Measurements from ENCODE around the gene SLF2.

Gene SLF2

DNA sequence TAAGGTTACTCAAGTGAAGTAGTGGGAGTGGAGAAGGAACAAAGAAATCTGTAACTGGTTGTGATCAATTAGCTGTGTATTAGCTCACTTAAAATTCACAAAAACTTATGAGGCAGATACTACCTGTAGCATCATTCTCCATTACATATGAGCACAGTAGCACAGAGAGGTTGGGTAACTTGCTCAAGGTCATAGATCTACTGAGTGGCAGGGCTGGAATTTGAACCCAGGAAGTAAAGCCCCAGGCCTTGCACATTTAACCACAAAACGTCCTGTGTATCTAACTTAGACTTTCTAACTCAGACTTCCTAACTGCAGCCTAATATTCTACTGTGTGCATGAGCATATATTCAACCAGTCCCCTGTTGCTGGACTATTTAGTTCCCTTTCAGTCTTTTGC is 5.6 kb upstream of the SLF2 start:
- no peak for DNase-seq

DNA sequence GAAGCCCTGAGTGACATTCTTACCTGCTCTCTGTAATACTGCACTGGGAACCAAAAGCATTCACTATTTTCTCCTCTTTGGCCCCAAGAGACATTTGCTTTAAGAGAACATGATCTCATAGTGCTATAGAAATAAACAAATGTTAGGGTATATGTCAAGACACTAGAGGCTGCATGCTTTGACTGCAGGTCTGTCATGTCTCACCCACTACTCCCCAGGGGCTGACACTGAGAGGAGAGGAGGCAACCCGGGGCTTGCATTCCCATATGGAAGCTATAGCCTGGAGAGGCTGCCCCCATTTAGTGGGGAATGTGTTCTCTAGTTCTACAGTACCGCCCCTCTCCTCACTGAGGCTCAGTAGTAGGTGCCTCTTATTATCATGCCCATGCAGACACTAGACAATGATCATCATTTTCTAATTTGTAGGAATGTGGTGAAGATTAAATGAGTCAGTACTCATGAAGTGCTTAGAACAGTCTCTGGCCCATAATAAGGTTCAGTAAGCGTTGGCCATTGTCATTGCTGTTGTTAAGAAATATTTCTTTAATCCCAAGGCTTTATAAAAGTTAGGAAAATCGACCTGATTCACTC is 4.9 kb upstream of the SLF2 start:
- DNase-seq, result peak; percentile 22

DNA sequence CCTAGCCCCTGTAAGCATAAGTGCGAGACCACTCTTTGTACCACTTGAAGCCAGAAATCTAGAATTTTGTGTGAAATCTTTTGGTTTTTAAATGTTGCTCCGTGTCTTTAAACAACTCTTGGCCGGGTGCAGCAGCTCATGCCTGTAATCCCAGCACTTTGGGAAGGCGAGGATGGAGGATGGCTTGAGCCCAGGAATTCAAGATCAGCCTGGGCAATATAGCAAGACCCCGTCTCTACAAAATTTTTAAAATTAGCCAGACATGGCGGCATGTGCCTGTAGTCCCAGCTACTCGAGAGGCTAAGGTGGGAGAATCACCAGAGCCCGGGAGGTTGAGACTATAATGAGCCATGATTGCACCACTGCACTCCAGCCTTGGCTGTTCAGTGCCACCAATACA is 4.4 kb upstream of the SLF2 start:
- DNase-seq, result no peak

DNA sequence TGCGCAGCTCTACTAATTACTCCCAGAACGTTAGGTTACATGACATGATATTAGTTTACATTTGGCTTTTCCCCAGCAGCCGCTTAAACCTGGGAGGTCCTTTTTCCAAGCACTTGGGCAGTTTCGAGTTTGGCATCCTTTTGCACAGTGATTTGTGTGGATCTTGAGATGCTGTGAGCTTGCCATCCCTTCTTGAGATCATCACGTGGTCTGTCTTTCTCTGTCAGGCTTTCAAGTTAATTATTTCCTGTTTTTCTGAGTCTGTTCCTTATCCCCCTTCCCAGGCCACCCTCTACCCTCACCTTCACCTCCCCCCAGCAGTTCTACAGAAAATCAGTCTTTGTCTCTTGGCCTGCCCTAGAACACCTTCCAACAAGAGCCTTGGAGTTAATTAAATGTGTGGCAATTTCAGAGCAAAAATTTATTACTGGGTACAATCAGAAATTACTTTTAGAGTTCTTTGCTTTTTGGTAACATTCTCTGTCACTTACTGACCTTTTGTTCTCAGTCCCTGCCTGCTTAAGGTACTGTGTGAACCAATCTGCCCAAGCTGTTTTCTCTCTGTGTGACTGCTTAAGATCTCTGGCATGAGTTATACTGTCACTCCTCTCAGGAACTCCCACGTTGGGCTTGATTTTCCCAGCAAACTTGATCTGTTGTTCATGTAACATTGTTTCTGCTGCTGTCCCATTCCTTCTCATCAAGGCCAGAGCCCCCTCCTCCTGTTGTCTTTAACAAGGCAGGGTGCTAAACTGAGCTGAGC is 3.1 kb upstream of the SLF2 start:
- DNase-seq, result peak; percentile 72

DNA sequence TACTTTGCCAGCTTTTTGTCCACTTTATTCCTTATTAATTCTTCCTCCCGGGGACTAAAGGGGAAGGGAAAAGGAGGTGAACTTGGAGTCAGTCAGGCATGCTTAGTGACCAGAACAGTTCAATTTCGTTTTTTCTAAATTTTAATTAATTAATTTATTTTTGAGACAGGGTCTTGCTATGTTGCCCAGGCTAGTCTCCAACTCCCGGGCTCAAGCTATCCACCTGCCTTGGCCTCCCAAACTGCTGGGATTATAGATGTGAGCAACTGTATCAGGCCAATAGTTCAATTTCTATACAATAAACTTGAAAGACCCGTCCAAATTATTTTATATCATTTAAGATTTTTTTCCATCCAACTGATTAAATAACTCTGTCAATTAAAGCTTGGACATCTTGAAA is 1.3 kb upstream of the SLF2 start:
- DNase-seq, result no peak

DNA sequence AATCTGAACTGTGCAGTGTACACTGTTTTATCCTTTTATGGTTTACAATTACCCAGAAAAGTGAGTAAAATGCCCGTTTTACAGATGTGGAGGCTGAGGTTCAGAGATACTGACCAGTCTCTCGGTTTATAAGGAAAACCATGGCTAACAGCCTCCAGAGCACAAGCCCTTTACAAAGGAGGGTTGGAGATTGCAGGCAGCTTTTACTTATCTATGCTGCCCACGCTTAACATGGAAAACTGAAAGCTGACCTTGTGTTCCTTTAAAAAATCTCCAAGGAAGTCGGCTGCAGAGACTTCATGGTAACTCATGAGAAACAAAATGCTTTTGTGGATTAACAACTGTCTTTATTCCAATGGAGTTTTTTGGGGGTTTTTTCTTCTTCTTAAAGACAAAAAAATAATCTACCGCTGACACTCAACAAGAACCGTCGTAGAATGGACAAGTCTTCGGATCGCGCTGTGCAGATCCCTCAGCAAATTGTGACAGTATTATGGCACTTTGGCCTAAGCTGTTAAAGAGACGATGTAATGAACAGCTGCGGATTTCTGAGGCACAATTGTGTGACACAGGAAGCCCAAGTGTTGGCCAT is 654 bp upstream of the SLF2 start:
- DNase-seq, result no peak

DNA sequence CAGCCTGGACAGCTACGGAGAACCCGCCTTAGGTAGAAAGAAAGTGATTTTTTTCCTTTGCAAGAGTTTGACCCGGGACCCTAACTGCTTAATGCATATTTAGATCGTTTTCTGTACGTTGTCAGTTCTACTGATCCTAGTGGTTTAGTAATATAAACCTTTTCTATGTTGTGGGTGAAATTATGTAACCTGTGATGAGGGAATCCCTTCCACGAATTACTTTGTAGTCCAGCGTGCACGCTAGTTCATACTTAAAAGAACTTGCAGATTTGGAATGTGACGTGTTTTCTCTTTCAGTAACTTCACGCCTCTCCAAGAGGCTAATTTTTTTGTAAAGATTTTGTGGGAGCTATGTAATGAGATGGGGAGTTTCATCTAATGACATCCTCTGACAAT is 705 bp downstream of the SLF2 start:
- no peak for DNase-seq

DNA sequence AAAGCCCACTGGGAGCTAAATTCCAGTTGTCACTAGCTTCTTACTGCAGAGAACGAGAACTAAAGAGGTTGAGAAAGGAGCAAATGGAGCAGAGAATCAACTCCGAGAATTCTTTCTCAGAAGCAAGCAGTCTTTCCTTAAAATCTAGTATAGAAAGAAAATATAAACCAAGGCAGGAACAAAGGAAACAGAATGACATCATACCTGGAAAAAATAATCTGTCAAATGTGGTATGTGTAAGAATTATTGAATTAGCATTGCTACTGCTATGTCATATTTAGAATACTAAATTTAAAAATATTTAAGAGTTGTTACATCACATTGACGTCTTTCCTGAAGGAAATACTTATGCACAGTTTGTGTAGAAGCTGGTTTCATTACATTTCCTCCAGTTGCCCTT is 4.3 kb downstream of the SLF2 start:
- no peak for DNase-seq

DNA sequence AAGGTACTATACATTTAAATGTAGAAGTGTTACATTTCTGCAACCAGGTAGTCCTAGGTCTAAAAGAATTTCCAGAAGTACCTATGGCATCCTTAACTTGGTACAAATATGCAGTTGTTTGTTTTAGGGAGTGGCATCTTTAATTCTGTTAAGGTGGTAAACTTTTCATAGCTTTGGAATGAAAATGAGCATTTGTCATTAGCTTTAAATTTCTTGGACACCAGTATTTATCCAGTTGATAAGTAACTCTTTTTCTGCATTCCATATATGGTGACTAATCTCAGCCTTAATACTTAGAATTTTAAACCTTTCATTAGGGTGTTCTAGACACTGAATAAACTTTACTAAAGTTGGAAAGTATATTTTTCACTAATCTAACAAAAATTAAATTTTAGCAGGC is 10.8 kb downstream of the SLF2 start:
- no peak for DNase-seq

DNA sequence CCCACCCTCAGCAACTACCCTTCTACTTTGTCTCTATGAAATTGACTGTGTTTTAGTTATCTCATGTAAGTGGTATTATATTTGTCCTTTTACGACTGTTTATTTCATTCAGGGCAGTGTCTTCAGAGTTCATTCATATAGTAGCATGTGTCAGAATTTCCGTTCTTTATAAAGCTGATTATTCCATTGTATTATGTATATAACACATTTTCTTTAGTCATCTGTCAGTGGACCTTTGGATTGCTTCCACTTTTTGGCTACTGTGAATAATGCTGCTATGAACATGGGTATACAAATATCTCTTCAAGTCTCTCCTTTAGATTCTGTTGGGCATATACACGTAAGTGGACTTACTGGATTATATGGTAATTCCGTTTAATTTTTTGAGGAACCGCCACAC is 14.5 kb downstream of the SLF2 start:
- DNase-seq, result no peak

DNA sequence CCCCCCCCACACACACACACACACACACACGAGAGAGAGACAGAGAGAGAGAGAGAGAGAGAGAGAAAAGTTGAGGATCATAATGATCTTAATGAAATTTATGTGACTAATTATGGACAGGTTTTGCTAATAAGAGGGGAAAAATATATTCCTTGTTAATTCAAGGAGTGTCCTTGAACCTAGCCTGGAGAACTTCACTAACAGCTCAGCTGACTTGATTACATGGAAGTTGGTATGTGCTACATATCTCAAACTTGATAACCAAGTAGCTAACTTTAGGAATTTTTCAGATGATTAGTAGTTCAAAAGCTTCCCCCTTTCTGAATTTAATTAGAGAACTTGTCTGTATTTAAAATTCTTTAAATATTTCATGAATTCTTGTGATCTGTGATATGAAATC is 15.3 kb downstream of the SLF2 start:
- DNase-seq, result no peak

DNA sequence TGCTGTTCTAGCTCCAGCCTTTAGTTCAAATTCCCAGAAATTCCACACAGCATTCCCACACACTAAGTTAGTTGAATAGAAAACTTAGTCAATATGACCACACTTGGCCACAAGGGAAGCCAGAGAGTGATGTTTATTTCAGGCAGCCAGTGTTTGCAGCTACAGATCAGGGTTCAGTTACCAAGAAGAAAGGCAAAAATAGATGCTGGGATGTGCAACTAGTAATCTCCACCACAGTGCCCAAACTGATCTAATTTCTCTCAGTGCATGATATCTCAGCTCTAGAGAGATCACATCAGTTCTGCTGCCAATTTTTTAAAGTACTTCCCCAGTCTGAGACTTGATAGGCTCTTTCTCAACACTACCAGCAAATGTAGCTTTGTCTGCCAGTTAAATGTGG is 17.6 kb downstream of the SLF2 start:
- DNase-seq, result no peak

DNA sequence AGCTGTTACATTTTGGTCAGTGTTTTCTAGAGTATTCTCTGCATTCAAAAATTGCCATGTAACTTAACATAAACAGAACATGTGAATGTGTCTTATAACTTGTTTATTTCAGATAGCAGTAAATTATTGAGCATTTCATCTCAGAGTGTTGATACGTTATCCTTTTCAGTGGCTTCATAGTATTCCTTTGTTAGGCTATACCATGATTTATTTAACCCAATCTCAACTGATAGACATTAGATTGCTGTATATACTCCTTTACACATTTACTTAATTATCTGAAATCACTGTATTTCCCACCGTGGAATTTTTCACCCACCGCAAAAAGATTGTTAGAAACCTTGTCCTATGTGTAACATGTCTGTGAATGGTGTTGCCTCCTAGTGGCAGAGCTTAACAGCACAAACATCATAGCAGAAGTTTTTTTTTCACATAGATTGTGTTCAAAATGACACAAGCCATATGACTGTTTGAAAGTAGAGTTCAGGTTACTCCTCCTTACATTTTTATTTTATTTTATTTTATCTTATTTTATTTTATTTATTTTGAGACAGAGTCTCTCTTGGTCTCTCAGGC is 21.4 kb downstream of the SLF2 start:
- no peak for DNase-seq

DNA sequence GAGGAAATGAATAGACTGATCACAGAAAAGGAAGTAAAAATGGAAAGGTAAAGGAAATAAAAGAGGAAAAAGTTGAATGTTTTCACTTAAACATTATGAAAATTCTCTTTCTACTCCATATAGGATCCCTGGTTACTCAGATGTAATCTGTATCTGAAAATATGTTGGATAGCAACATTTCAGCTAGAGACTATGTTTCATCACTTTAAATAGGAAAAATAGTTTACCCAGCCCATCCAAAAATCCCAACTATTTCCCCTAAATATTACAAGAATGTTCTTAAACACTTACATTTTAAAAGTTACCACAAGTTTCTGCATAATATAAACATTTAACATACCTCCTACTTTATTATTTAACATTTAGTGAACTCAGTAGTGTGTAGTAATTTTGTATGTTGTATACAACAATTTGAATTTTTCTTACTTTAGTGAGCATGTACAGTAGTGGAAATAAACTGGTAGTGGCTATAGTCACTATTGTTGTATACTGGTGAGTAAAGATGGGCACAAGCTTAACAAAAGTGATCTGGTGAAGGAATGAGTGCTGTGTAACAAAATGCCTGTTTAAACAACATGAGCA is 27.1 kb downstream of the SLF2 start:
- DNase-seq, result no peak

DNA sequence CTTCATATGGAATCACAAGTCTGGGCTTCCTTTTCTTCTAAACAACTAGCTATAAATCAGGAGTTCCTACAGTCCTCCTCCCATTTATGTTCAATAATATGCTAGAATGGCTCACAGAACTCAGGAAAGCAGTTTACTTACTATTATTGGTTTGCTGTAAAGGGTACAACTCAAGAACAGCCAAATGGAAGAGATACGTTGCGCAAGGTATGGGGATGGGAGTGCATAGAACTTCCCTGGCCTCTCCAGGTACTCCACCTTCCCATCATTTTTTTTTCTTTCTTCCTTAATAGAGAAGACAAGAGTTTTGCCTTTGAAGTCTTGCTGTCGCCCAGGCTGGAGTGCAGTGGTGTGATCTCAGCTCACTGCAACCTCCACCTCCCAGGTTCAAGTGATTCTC is 29.5 kb downstream of the SLF2 start:
- no peak for DNase-seq

DNA sequence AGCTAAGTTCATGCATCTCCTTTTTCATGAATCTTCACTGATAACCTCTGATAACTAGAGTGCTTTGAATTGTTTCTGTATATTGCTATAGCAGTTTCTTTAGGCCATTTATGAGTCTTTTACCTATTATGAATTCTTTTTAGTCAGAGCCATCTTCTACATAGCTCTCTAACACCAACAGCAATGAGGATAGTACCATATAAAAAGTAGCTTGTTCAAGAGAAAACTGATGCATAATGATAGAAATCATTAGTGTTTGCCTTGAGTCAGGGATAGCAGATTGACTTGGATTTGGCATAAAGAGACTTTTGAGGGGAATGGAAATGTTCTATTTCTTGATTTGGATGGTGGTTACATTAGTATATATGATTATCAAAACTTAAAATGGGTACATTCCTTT is 30.7 kb downstream of the SLF2 start:
- no peak for DNase-seq

DNA sequence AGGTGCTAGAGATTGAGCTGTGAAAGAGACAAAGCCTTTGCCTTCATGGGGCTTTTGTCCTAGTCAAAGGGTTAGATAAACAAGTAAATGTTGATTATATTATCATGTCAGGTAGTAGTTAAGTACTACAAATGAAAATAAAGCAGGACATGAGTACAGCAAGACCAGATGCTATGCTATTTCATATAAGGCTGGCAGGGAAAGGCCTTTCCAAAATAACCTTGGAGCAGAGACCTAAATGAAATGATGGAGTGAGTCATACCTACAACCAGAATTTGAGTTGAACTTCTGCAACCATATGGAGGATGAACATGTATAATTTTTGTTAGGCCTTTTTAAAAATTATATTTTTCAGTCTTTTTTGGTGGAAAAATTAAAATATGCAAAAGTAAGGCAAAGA is 33.0 kb downstream of the SLF2 start:
- DNase-seq, result no peak

DNA sequence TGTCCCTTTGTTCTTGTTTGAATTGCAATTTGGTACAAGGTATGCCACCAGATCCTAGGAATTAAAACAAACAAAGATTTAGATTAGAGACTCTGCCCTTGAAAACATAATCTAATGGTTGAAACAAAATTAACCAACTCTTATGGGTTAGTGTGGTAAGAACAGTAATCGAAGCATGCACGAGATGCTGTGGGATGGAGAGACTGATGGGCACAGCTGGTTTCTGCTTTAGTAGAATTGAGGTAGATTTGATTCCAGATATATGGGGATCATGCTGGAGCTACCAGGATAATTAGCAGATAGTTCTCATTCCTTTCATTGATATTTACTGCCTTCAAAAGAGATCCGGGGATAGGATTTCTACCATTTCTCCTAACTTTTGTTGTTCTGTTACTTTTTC is 36.2 kb downstream of the SLF2 start:
- no peak for DNase-seq

DNA sequence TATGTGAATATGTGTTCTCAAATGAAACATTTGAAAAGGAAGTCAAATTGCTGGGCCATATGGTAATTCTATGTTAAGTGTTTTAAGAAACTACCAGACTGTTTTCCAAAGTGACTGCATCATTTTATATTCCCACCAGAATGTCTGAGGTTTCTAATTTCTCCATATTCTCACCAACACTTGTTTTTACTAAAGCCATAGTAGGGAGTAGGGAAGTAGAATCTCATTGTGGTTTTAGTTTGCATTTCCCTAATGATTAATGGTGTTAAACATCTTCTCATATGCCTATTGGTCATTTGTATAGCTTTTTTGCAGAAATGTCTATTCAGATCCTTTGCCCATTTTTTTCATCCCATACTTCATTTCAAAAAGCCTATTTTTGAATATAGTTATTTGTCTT is 47.5 kb downstream of the SLF2 start:
- no peak for DNase-seq

DNA sequence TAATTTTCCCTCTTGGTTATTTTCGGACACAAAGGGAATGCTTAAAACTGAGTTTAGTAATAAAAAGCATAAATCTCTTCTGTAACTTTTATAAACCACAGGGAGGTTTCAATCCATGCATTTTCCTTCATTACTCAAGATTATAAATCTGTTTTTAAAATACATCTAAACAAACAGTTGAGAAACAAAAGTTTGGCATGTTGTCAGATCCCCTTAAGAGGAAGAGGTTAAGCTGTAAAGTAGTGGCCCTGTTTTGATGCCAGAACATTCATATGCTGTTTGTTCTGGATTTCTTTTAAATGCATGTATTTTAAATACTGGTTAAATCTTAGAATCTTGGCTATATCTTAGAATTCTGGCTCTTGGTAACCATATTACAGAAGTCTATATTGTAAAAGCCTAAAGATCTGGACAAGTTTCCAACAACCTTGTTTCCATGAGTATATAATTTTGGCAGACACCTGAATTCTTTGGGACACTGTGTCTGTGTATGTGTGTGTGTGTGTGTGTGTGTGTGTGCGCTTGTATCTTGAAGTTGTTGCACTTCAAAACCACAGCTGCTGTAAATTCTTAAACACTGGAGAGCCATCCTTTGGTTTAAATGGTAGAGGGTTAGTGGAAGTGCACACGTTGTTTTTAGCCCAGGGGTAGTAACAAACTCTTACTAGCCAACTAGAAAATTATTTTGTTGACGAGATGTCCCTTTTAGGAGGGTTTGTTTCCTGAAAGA is 49.8 kb downstream of the SLF2 start:
- DNase-seq, result no peak

DNA sequence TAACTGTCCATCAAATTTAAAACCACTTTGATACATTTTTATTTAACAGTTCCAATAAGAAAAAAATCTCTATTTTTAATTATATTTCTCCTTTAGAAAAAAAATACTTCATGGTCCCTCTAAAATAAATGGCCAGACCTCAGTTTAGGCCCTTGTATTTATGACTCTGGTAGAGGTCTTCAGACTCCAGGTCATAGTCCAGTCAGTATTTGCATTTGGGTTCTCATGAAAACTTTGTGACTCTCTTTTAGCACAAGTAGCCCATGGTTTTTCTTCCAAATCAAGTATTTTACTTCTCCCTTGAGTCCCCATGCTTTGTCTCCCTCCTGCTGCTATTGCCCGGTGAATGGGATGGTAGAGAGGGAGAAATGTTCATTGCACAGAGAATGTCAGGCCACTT is 51.1 kb downstream of the SLF2 start:
- DNase-seq, result no peak

DNA sequence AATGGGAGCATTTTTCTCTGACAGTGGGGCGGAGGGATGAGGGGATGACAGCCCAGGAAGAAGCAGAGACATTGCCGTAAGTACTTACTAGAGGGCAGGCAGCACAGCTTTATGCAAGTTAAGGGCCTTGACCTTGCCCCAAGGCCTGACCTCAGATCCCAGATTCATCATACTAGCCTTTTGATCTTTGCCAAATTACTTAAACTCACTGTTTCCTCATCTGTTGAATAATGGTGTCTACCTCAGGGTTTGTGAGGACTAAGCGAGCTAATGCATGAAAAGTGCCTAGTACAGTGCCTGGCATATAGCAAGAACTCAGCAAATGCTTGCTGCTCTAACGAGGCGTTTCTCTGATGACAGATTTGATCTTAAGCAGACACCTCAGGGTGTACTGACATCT is 53.1 kb downstream of the SLF2 start:
- DNase-seq, result no peak

DNA sequence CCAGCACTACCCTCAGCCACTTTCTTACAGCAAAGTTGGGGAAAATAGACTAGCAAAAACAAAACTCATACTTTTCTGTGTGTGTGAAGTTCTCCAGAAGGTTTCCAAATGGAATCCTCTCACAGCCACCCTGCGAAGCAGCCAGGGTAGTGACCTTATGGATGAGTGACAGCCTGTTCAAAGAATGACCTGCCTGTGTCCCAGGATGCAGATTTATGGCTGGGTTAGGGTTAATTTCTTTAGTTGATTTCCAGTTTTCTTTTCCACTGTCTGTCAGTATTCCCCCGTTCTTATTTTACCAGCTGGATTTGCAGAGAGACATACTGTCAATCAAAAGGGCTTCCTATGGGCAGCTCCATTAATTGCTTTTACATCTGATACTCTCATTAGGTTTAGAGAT is 54.1 kb downstream of the SLF2 start:
- DNase-seq, result no peak

Data from NCI-H82 (cell line).